ENCODE results near the gene NCAM1. TPM values are rescaled to one million over a fixed set of nuclear protein-coding genes. Genes with fewer than 3 reads are reported as not detected.

NCAM1 gene
- polyA plus RNA-seq, 1 donor (not counting 4 experiments of a cell fraction or from before 2014, with no cell fraction given), result 0.04 TPM

DNA sequence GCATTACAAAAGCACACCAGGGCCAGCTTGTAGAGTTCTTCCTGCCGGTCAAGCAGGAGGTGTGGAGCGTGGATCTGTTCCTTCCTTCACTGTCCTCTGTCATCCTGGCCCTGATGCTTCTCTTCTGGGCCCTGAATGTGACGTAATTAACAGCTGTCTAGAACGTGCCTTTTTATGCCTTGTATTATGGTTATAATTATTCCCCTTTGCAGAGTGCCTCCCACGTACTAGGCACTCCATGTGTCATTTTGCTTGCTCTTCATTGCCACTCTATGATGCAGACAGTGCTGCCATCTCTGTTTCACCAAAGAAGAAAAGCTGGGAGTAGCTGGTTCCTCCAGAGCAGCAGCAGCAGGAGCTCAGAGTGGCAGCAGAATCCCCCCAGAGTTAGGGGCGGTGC, 221.1 kb downstream of the NCAM1 start:
- dilution Hi-C loops (cut with MboI; ENCODE audit: extremely low pct_ligation_motif_present, low sequenced_read_pairs), result no loop called here
- Histone ChIP-seq H2AFZ (ENCODE audit: control insufficient read depth, low read length) (no peak overlapping the region), H3K27me3 (ENCODE audit: control insufficient read depth, extremely low read depth, insufficient read depth, low read length) (no peaks in the 10 kb centered on the region), H3K36me3 (ENCODE audit: control insufficient read depth in 2 of 2, extremely low read depth in 1 of 2, insufficient read depth in 2 of 2, low read length in 2 of 2) (no peaks in the 10 kb centered on the region), H3K4me1 (ENCODE audit: control insufficient read depth, extremely low read depth, insufficient read depth, low read length) (peaks cover 6% of the 10 kb centered on the region), H3K9ac (ENCODE audit: control insufficient read depth, extremely low read depth, insufficient read depth, low read length) (no peak overlapping the region), H3K9me3 (ENCODE audit: control insufficient read depth, low read depth, low read length) (no peaks in the 10 kb centered on the region), H3K27ac (ENCODE audit: control insufficient read depth, insufficient read depth, low read length) (no peak overlapping the region), H4K20me1 (ENCODE audit: control insufficient read depth, extremely low read depth, insufficient read depth, low read length) (no peaks in the 10 kb centered on the region), H3K9me1 (ENCODE audit: control insufficient read depth, extremely low read depth, insufficient read depth, low read length) (no peaks in the 10 kb centered on the region), H3K79me2 (ENCODE audit: control insufficient read depth, insufficient read depth, low read length) (no peaks in the 10 kb centered on the region), H3K4me3 (ENCODE audit: control insufficient read depth in 2 of 3, extremely low read depth in 1 of 3, insufficient read depth in 2 of 3, low read depth in 1 of 3, low read length in 3 of 3) (no peak overlapping the region), H3K4me2 (ENCODE audit: control insufficient read depth, extremely low read depth, insufficient read depth, low read depth, low read length) (no peak overlapping the region)
- no peak for FAIRE-seq
- TF ChIP-seq, protein P1, sequence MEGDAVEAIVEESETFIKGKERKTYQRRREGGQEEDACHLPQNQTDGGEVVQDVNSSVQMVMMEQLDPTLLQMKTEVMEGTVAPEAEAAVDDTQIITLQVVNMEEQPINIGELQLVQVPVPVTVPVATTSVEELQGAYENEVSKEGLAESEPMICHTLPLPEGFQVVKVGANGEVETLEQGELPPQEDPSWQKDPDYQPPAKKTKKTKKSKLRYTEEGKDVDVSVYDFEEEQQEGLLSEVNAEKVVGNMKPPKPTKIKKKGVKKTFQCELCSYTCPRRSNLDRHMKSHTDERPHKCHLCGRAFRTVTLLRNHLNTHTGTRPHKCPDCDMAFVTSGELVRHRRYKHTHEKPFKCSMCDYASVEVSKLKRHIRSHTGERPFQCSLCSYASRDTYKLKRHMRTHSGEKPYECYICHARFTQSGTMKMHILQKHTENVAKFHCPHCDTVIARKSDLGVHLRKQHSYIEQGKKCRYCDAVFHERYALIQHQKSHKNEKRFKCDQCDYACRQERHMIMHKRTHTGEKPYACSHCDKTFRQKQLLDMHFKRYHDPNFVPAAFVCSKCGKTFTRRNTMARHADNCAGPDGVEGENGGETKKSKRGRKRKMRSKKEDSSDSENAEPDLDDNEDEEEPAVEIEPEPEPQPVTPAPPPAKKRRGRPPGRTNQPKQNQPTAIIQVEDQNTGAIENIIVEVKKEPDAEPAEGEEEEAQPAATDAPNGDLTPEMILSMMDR (optimal IDR thresholded peaks at IDR 0.05 in 1 of 3, IDR thresholded peaks at IDR 0.05 in 1 of 3, conservative IDR thresholded peaks at IDR 0.05 in 1 of 3; ENCODE audit: extremely low read depth in 1 of 3, insufficient read depth in 2 of 3, low read length in 3 of 3), result no peak
- TF ChIP-seq EZH2 (IDR thresholded peaks at IDR 0.05; ENCODE audit: low read length), result no peak
- DNase-seq (ENCODE audit: low read depth, low spot score), result no peak

DNA sequence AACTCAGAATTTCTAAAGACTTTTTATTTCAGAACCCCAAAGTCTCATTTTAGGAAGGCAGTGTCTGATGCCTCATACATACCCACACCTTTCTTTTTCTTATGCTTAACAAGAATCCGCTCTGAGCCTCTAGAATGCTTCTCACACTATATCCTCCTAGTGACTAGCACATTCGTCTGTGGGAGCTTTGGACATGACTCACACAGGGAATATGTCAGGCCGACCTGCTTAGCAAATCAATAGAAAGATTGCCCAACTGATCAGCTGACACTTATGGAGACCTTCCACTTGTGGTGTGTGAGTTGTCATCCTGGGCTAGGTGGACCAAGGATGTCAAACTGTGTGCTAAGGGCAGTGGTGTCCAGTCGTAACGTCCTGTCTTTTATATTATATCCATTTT, 223.3 kb downstream of the NCAM1 start:
- DNase-seq (ENCODE audit: low read depth, low spot score), result peak; percentile 81
- Histone ChIP-seq H3K9ac (ENCODE audit: control insufficient read depth, extremely low read depth, insufficient read depth, low read length) (no peak overlapping the region), H2AFZ (ENCODE audit: control insufficient read depth, low read length) (no peak overlapping the region), H3K9me1 (ENCODE audit: control insufficient read depth, extremely low read depth, insufficient read depth, low read length) (no peaks in the 10 kb centered on the region), H3K36me3 (ENCODE audit: control insufficient read depth in 2 of 2, extremely low read depth in 1 of 2, insufficient read depth in 2 of 2, low read length in 2 of 2) (no peaks in the 10 kb centered on the region), H4K20me1 (ENCODE audit: control insufficient read depth, extremely low read depth, insufficient read depth, low read length) (no peaks in the 10 kb centered on the region), H3K4me2 (ENCODE audit: control insufficient read depth, extremely low read depth, insufficient read depth, low read depth, low read length) (peak overlapping the region; percentile 55), H3K4me1 (ENCODE audit: control insufficient read depth, extremely low read depth, insufficient read depth, low read length) (peaks cover 9% of the 10 kb centered on the region), H3K79me2 (ENCODE audit: control insufficient read depth, insufficient read depth, low read length) (no peaks in the 10 kb centered on the region), H3K4me3 (ENCODE audit: control insufficient read depth in 2 of 3, extremely low read depth in 1 of 3, insufficient read depth in 2 of 3, low read depth in 1 of 3, low read length in 3 of 3) (no peak overlapping the region), H3K27ac (ENCODE audit: control insufficient read depth, insufficient read depth, low read length) (peak overlapping the region; percentile 36), H3K27me3 (ENCODE audit: control insufficient read depth, extremely low read depth, insufficient read depth, low read length) (no peaks in the 10 kb centered on the region), H3K9me3 (ENCODE audit: control insufficient read depth, low read depth, low read length) (no peaks in the 10 kb centered on the region)
- peak; percentile 98 for FAIRE-seq
- dilution Hi-C loops (cut with MboI; ENCODE audit: extremely low pct_ligation_motif_present, low sequenced_read_pairs), result no loop called here
- no peak for TF ChIP-seq EZH2 (IDR thresholded peaks at IDR 0.05; ENCODE audit: low read length)
- TF ChIP-seq, protein P1 (optimal IDR thresholded peaks at IDR 0.05 in 1 of 3, IDR thresholded peaks at IDR 0.05 in 1 of 3, conservative IDR thresholded peaks at IDR 0.05 in 1 of 3; ENCODE audit: extremely low read depth in 1 of 3, insufficient read depth in 2 of 3, low read length in 3 of 3), result no peak
